HepG2 (cell line): ENCODE results near the gene PANK2. TPM values are rescaled to one million over a fixed set of nuclear protein-coding genes. Genes with fewer than 3 reads are reported as not detected.

Experiments
- FOXK1 ChIP-seq: sonication (generic); formaldehyde crosslinking; IDR thresholded peaks from 2 replicates; pipeline ENCODE4 v1.4.0; 2020; ENCODE audit warnings: low read depth, missing genetic modification reagents, borderline replicate concordance
- MNT ChIP-seq: fragments of 450-650 bp; IDR thresholded peaks from 2 replicates; pipeline ENCODE4 v1.6.1; 2016
- NCOA1 ChIP-seq: sonication (generic); formaldehyde crosslinking; IDR thresholded peaks from 2 replicates; pipeline ENCODE4 v1.9.0; 2021; ENCODE audit warnings: missing genetic modification reagents
- PHB2 ChIP-seq: fragments of 450-650 bp; IDR thresholded peaks from 2 replicates; pipeline ENCODE4 v1.6.1; 2018; ENCODE audit not compliant: partially characterized antibody
- PRMT3 ChIP-seq: sonication (generic); formaldehyde crosslinking; IDR thresholded peaks from 2 replicates; pipeline ENCODE4 v1.8.1; 2022; ENCODE audit warnings: low read depth, mild to moderate bottlenecking, moderate library complexity, missing genetic modification reagents, borderline replicate concordance
- SMC3 ChIP-seq: IDR thresholded peaks from 2 replicates; pipeline ENCODE4 v1.6.1; 2011; ENCODE audit warnings: low read length, improper control_type of control experiment
- SPEN ChIP-seq: sonication (generic); formaldehyde crosslinking; IDR thresholded peaks from 2 replicates; pipeline ENCODE4 v1.5.1; 2020; ENCODE audit warnings: low read depth, mild to moderate bottlenecking, missing genetic modification reagents
- TGIF2 ChIP-seq: IDR thresholded peaks from 2 replicates; pipeline ENCODE4 v1.6.1; 2016; ENCODE audit warnings: control low read depth, missing compliant biosample characterization
- XRCC5 ChIP-seq: fragments of 200-400 bp; formaldehyde crosslinking; optimal IDR thresholded peaks from 2 replicates; pipeline ENCODE3; 2017; ENCODE audit warnings: mild to moderate bottlenecking, low read length
- ZBTB20 ChIP-seq: sonication (generic); formaldehyde crosslinking; IDR thresholded peaks from 2 replicates; pipeline ENCODE4 v1.8.1; 2023; ENCODE audit warnings: missing genetic modification reagents, low read depth, mild to moderate bottlenecking, borderline replicate concordance
- ZFYVE20 ChIP-seq: sonication (generic); formaldehyde crosslinking; IDR thresholded peaks from 2 replicates; pipeline ENCODE4 v1.8.0; 2023; ENCODE audit warnings: low read depth, mild to moderate bottlenecking, moderate library complexity, missing genetic modification reagents, borderline replicate concordance
- ZNF12 ChIP-seq: sonication (generic); formaldehyde crosslinking; IDR thresholded peaks from 2 replicates; pipeline ENCODE4 v1.5.0; 2020; ENCODE audit warnings: missing genetic modification reagents
- ZNF30 ChIP-seq: sonication (generic); formaldehyde crosslinking; IDR thresholded peaks from 2 replicates; pipeline ENCODE4 v1.5.0; 2020; ENCODE audit warnings: mild to moderate bottlenecking, missing genetic modification reagents
- ZNF329 ChIP-seq: sonication (generic); formaldehyde crosslinking; IDR thresholded peaks from 2 replicates; pipeline ENCODE4 v1.9.0; 2021; ENCODE audit warnings: low read depth, mild to moderate bottlenecking, missing genetic modification reagents
- ZNF337 ChIP-seq: sonication (generic); formaldehyde crosslinking; IDR thresholded peaks from 2 replicates; pipeline ENCODE4 v1.5.1; 2020; ENCODE audit warnings: missing genetic modification reagents, low read depth, mild to moderate bottlenecking, borderline replicate concordance
- ZNF431 ChIP-seq: sonication (generic); formaldehyde crosslinking; IDR thresholded peaks from 2 replicates; pipeline ENCODE4 v1.9.0; 2022; ENCODE audit warnings: missing genetic modification reagents, low read depth, mild to moderate bottlenecking, borderline replicate concordance
- ZNF570 ChIP-seq: sonication (generic); formaldehyde crosslinking; IDR thresholded peaks from 2 replicates; pipeline ENCODE4 v1.4.0; 2020; ENCODE audit warnings: mild to moderate bottlenecking, missing genetic modification reagents, borderline replicate concordance
- ZNF652 ChIP-seq: IDR thresholded peaks from 2 replicates; pipeline ENCODE4 v1.6.1; 2016; ENCODE audit warnings: low read depth, borderline replicate concordance
- polyA plus RNA-seq, 8 experiments: library from polyadenylated mRNA; depleted of rRNA in 3 of 8; stranded (reverse) in 7 of 8; unstranded in 1 of 8; fragments of >200 nt; fragmentation: Illumina TruSeq in 4 of 8; extraction: Trizol in 4 of 8; gene quantifications; 2 replicates each; pipeline versions ENCODE4 v1.2.1 to v1.2.3, GENCODE V29; 2011 to 2016; ENCODE audit warnings: low read depth in 4 of 8, missing spikeins in 1 of 8, mixed read lengths in 1 of 8; ENCODE audit not compliant: insufficient read depth in 1 of 8
- total RNA-seq, 5 experiments: library from RNA; depleted of rRNA; stranded (reverse); fragments of >200 nt; fragmentation: Illumina TruSeq; extraction: Trizol; gene quantifications; 2 replicates each; pipeline ENCODE4 v1.2.3, GENCODE V29; 2016; ENCODE audit warnings: low read depth in 1 of 5
- TF ChIP-seq, protein P1 (sequence below), 2 experiments: sonication (generic) in 1 of 2; formaldehyde crosslinking in 1 of 2; IDR thresholded peaks; 2 replicates each; pipeline versions ENCODE4 v1.5.1 to v1.6.1; 2011 to 2020; ENCODE audit warnings: borderline replicate concordance in 1 of 2, low read depth in 1 of 2, low read length in 1 of 2, mild to moderate bottlenecking in 1 of 2, missing genetic modification reagents in 1 of 2, moderate library complexity in 1 of 2
- TF ChIP-seq, protein P2 (sequence below): IDR thresholded peaks from 2 replicates; pipeline ENCODE4 v1.6.1; 2012; ENCODE audit warnings: low read length, improper control_type of control experiment

PANK2 gene
- total and polyA plus RNA-seq, 2 of the 13 experiments (the other 11 are each of a cell fraction or from before 2014, with no cell fraction given) = 39.2 to 123 TPM

DNA sequence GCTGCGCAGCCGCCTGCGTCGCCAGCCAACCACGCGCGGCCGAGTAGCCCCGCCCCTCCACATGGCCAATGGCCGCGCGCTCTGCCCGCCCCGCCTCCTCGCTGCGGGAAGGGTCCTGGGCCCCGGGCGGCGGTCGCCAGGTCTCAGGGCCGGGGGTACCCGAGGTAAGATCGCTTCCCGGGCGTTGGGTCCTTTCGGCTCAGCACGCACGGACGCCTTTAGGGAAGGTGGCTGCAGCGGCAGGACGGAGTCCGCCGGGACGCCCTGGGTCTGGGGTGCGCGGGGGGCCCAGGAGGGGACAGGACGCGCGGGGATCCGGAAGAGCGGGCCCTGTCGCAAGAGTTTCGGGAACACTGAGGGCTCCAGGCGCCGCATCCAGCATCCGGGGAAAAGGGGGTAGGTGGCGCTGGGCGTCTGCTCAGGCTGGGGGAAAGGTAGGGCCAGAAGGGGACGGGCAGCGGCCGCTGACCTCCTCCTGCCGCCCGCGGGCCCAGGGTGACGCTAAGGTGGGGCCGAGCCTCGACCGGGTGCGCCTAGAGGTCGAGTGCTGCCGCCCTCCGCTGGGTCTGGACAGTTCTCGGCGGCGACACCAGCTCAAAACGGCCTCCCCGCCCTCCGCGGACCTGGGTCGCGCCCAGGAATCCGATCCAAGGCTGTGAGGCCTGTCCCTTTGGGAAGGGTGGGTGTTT is 42.3 kb upstream of the PANK2 start, which contains the start of gene MAVS (continued):
- TF ChIP-seq ZNF12 (CRISPR knock-in tag) (no peak; the same call in 1 of the 2 replicates), PRMT3 (CRISPR knock-in tag) (no peak), ZNF431 (CRISPR knock-in tag) (peak; percentile 59), FOXK1 (CRISPR knock-in tag) (peak; percentile 58; the same call in 1 of the 2 replicates), ZNF652 (CRISPR knock-in tag) (no peak; the same call in 1 of the 2 replicates), ZNF30 (CRISPR knock-in tag) (peak; percentile 93), XRCC5 (no peak), SPEN (peak; percentile 94), MNT (peak; percentile 67), ZNF337 (CRISPR knock-in tag) (no peak), ZFYVE20 (CRISPR knock-in tag) (no peak), NCOA1 (peak; percentile 98; the same call in 1 of the 2 replicates), ZBTB20 (CRISPR knock-in tag) (no peak; the same call in 1 of the 2 replicates), TGIF2 (peak; percentile 61; the same call in 1 of the 2 replicates), ZNF329 (CRISPR knock-in tag) (peak; percentile 90), SMC3 (no peak), PHB2 (no peak), ZNF570 (no peak)
- TF ChIP-seq, protein P1, sequence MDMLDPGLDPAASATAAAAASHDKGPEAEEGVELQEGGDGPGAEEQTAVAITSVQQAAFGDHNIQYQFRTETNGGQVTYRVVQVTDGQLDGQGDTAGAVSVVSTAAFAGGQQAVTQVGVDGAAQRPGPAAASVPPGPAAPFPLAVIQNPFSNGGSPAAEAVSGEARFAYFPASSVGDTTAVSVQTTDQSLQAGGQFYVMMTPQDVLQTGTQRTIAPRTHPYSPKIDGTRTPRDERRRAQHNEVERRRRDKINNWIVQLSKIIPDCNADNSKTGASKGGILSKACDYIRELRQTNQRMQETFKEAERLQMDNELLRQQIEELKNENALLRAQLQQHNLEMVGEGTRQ (IDR thresholded peaks at IDR 0.05; ENCODE audit: low read depth, low read length) = no peak
- TF ChIP-seq, protein P1 (CRISPR knock-in tag; IDR thresholded peaks at IDR 0.05; ENCODE audit: borderline replicate concordance) = peak; percentile 16; the same call in 1 of the 2 replicates
- TF ChIP-seq, protein P2, sequence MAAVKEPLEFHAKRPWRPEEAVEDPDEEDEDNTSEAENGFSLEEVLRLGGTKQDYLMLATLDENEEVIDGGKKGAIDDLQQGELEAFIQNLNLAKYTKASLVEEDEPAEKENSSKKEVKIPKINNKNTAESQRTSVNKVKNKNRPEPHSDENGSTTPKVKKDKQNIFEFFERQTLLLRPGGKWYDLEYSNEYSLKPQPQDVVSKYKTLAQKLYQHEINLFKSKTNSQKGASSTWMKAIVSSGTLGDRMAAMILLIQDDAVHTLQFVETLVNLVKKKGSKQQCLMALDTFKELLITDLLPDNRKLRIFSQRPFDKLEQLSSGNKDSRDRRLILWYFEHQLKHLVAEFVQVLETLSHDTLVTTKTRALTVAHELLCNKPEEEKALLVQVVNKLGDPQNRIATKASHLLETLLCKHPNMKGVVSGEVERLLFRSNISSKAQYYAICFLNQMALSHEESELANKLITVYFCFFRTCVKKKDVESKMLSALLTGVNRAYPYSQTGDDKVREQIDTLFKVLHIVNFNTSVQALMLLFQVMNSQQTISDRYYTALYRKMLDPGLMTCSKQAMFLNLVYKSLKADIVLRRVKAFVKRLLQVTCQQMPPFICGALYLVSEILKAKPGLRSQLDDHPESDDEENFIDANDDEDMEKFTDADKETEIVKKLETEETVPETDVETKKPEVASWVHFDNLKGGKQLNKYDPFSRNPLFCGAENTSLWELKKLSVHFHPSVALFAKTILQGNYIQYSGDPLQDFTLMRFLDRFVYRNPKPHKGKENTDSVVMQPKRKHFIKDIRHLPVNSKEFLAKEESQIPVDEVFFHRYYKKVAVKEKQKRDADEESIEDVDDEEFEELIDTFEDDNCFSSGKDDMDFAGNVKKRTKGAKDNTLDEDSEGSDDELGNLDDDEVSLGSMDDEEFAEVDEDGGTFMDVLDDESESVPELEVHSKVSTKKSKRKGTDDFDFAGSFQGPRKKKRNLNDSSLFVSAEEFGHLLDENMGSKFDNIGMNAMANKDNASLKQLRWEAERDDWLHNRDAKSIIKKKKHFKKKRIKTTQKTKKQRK = no peak
